Dedifferentiated amniotic fluid mesenchymal stem cell (primary cell): ENCODE results near the gene CCZ1B.
"Not testable (repeated sequence)": the region's sequence is repeated elsewhere in the genome, so short reads cannot be mapped to it uniquely, and the experiment has no call there.

Experiments
- DNase-seq: peaks from one replicate; pipeline ENCODE4 v3.0.0-alpha.2; 2016; ENCODE audit errors: extremely low spot score

Gene CCZ1B

DNA sequence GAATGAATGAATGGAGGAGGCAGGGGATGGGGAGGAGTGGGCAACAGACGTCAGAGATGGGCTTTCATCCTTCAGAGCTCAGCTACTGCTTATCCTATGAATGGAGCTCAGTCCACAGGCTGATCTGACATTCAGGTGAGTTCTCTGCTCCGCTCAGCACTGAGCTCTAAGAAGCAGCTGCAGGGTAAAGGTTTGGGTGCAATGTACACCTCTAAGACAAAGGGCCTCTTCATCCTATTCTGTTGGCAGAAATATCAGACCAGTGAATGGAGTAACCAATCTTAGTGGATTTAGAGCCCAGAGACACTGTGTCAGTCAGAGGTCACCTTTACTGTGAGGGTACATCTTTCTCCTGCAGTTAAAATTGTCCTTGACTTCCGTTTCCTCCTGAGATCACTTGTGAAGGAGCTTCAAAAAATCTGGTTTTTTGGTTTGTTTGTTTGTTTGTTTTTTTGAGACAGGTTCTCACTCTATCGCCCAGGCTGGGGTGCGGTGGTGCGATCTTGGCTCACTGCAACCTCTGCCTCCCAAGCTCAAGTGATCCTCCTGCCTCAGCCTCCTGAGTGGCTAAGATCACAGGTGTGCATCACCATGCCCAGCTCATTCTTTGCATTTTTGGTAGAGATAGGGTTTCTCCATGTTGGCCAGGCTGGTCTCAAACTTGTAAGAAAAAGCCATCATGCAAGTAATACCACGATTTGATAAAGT is 5.1 kb upstream of the CCZ1B start:
- DNase-seq = no peak

DNA sequence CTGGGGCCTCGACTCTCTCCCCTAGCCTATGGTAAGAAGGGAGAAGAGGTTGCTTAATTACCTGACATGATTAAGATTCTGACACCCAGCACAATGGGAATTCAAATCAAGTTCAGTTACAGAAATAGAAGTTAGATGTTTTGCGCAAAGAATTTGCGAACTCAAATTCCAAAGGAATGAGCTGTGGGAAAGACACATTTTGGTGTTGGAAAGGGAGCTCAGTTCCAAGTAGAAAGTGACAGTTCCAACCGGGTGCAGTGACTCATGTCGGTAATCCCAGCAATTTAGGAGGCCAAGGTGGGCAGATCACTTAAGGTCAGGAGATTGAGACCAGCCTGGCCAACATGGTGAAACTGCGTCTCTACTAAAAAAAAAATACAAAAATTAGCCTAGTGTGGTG is 4.0 kb upstream of the CCZ1B start:
- DNase-seq = not testable (repeated sequence)

- not testable (repeated sequence) for DNase-seq
Measured at GRCh38 chr7:6829616-6830015, 3.5 kb upstream of the CCZ1B start.

- not testable (repeated sequence) for DNase-seq
Measured at GRCh38 chr7:6827180-6827579, 1.1 kb upstream of the CCZ1B start.

- DNase-seq = not testable (repeated sequence)
Measured at GRCh38 chr7:6825236-6826125, 594 bp downstream of the CCZ1B start.

- not testable (repeated sequence) for DNase-seq
Measured at GRCh38 chr7:6821622-6822021, 4.5 kb downstream of the CCZ1B start.

- not testable (repeated sequence) for DNase-seq
Measured at GRCh38 chr7:6815470-6815869, 10.6 kb downstream of the CCZ1B start.

- DNase-seq = not testable (repeated sequence)
Measured at GRCh38 chr7:6813011-6813410, 13.1 kb downstream of the CCZ1B start.

DNA sequence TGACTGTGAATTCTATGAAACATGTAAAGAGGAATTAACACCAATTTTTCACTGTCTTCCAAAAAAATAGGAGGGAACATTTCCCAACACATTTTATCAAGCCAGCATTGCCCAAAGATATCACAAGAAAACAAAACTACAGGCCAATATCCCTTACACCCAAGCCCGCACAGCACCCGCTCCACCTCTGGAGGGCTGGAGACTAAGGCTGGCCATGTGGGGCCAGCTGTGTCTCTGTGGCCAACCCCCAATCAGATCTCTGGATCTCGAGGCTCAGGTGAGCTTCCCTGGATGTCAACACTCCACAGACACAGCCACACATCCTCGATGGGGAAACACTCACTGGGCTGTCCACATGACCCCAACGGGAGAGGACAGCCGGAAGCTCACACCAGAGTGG is 18.1 kb downstream of the CCZ1B start:
- not testable (repeated sequence) for DNase-seq

- not testable (repeated sequence) for DNase-seq
Measured at GRCh38 chr7:6807393-6807918, 18.6 kb downstream of the CCZ1B start.

DNA sequence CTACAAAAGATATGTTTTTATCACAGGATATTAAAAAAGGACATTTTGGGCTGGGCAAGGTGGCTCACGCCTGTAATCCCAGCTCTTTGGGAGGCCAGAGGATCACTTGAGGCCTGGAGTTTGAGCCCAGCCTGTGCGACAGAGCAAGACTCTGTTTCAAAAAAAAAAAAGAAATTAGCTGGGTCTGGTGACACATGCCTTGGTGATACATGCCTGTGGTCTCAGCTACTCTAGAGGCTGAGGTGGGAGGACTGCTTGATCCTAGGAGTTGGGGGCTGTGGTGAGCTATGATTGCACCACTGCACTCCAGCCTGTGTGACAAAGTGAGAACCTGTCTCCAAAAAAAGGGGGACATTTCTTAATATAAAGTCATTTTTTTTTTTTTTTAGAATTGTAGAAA is 25.7 kb downstream of the CCZ1B start:
- DNase-seq = not testable (repeated sequence)

GRCh38 chr7:6799887-6800286 is 26.2 kb downstream of the CCZ1B start:
- not testable (repeated sequence) for DNase-seq

GRCh38 chr7:6798047-6798446 is 28.0 kb downstream of the CCZ1B start:
- DNase-seq = not testable (repeated sequence)

- DNase-seq = not testable (repeated sequence)
Measured at GRCh38 chr7:6797218-6797617, 28.9 kb downstream of the CCZ1B start.

- DNase-seq = not testable (repeated sequence)
Measured at GRCh38 chr7:6794276-6794675, 31.8 kb downstream of the CCZ1B start.

DNA sequence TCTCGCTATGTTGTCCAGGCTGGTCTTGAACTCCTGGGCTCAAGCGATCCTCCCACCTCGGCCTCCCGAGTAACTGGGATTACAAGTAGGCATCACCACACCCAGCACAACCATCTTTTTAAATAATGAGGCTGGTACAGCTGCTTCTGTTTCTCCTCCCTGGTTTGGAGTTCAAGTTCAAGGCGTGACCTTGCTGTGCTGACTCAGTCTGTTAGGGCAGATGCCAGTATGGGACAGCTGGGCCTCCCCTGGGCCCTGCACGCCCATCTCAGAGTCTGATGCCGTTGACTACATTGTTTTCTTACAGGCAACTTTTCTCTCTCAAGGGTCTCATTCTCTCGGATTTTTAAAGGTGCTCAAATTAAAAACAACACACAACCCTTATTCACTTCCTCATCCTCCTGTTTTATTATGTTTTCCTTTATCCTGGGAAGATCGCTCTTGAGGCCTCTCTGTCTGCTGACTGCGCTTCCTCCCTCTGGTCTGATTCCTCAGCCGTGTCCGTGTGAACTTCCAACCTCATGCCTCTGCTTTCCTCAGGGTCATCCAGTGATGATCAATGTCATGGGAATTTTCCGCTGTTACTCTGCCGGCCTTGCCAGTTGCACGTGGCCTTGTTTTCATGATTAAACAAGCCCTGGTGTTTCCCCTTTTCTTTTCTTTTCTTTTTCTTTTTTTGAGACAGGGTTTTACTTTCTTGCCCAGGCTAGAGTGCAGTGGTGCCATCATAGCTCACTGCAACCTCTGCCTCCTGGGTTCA is 33.8 kb downstream of the CCZ1B start:
- not testable (repeated sequence) for DNase-seq

DNA sequence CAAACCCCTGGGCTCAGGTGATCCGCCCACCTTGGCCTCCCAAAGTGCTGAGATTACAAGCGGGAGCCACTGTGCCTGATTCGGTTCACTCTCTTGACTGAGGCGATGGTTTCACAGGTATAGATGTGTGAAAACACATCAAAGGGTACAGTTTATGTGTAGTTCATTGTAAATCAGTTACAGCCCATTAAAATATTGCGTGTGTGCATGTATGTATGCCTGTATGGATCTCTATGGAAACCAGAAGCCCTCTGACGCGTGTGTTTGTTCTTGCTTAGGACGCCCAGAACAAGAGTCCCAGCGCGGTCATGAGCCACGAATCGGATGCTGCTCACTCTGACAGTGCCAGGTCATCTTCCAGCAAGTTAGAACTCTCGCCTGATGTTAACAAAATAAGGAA is 36.7 kb downstream of the CCZ1B start:
- not testable (repeated sequence) for DNase-seq

DNA sequence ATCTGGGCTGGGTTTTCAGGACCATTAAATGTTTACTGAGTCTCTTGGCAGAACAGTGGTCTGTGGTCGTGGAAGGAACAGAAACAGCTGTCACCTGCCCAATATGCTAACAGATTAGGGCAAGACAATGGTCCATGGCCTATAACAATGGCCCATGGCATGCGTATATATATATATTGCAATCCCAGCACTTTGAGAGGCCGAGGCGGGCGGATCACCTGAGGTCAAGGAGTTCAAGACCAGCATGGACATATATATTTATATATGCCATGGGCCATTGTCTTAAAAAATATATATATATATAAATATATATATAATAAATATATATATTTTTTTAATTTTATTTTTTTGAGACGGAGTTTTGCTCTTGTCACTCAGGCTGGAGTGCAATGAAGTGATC is 44.5 kb downstream of the CCZ1B start:
- not testable (repeated sequence) for DNase-seq

DNA sequence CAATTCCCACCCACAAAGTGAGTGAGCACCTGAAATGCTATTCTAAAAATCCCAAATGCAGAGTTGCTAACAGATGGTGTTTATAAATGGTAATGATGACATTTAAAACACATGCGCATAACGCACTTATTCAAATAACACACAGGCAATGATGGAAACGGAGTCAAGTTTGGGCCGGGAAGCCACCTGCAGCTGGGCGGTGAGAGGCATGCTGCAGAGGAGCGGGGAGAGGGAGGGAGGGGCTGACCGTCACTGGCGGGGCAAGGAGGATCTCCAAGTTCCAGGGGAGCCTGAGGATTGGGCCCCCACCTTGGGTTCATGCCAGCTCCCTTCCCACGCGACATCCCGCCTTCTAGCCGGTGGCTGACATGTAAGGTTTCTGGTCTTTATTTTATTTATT is 64.9 kb downstream of the CCZ1B start:
- DNase-seq = not testable (repeated sequence)

DNA sequence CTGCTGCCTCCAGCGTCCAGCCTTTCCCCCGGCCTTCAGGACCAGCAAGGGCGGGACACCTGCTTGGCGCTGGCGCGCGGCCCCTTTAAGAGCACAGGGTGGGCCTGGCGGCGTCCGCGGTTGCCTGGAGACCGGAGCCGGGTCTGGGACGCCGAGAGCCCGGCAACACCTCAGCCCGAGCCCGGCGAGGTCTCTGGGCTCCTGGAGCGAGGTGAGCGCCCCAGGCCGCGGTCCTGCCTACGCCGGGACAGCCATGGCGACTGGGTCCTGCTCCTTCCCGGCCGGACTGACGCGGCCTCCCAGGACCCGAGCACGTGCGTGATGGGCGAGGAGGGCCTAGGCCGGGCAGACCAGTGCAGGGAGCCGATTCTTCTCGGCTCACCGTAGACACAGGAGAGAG is 72.1 kb downstream of the CCZ1B start, which contains the start of gene RSPH10B2:
TSS of gene RSPH10B2 (plus strand) at position 140 of the 400 bp plus-strand sequence. CDS start 3,575 bp downstream, outside the sequence.
- not testable (repeated sequence) for DNase-seq

DNA sequence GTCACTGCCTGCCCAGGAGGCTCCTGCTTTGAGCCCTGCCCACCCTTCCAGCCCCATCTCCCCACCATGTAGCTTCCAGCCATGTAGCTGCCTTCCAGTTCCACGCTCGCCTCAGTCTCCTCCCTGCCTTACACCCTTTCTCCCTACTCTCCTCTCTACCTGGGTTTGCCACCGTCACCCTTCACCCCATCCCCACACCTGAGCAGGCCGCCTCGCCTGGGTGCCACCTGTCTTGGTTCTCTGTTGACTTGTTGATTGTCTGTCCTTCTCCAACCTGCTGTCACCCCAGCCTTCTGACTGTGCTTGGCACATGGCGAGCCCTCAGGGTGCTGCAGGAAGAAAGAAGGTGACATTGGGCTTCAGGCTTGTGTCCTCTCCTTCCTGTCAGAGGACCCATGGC is 75.9 kb downstream of the CCZ1B start:
- DNase-seq = not testable (repeated sequence)

- DNase-seq = not testable (repeated sequence)
Measured at GRCh38 chr7:6749335-6749734, 76.7 kb downstream of the CCZ1B start.
